AG10803 (cell line): ENCODE data around the gene TMEM43.

Experiments
- DNase-seq: peaks from one replicate; pipeline ENCODE4 v3.0.0; 2010; ENCODE audit warnings: low read depth
- H3K4me3 ChIP-seq: 2 replicates; pipeline ENCODE4 v1.5.1; 2011; ENCODE audit warnings: mild to moderate bottlenecking, low read length, control low read depth
- CTCF ChIP-seq: conservative IDR thresholded peaks from 2 replicates; pipeline ENCODE4 v1.5.1; 2011; ENCODE audit warnings: mild to moderate bottlenecking, low read length, control low read depth, inconsistent platforms

TMEM43 gene

GRCh38 chr3:14143271-14144225 lies 18.7 kb downstream of the TMEM43 start:
- 0 out of 2 replicates have a peak, but pooled peaks have one; percentile 4 for TF ChIP-seq CTCF
- H3K4me3 ChIP-seq: no peak overlapping the region
- DNase-seq: peak; percentile 98

- peak overlapping the region; percentile 31 for H3K4me3 ChIP-seq
- no peak for TF ChIP-seq CTCF
- DNase-seq: peak; percentile 100
These were observed 19.7 kb downstream of the TMEM43 start for GRCh38 chr3:14144423-14145075.

GRCh38 chr3:14145236-14145635 lies 20.4 kb downstream of the TMEM43 start:
- DNase-seq: peak; percentile 42
- no peak overlapping the region for H3K4me3 ChIP-seq
- no peak for TF ChIP-seq CTCF

- no peak for DNase-seq
- no peak overlapping the region for H3K4me3 ChIP-seq
These were observed 21.0 kb downstream of the TMEM43 start for GRCh38 chr3:14145670-14146380.

GRCh38 chr3:14146381-14147065 lies 21.7 kb downstream of the TMEM43 start:
- H3K4me3 ChIP-seq: no peak overlapping the region
- peak; percentile 18; the same call in 1 of the 2 replicates for TF ChIP-seq CTCF
- DNase-seq: no peak

More at GRCh38 chr3:14145670-14146380, 21.0 kb downstream of the TMEM43 start:
- TF ChIP-seq CTCF: no peak

GRCh38 chr3:14147066-14147435 lies 22.2 kb downstream of the TMEM43 start:
- no peak for DNase-seq
- TF ChIP-seq CTCF: no peak
- H3K4me3 ChIP-seq: no peak overlapping the region
